ENCODE results near the gene TENM4. TPM values are rescaled to one million over a fixed set of nuclear protein-coding genes. Genes with fewer than 3 reads are reported as not detected.

The TENM4 gene
- total and polyA plus RNA-seq, 10 of the 15 experiments (the other 5 are each of a cell fraction or from before 2014, with no cell fraction given) = 0.03 to 0.12 (median 0.06) TPM; not detected in 7

DNA sequence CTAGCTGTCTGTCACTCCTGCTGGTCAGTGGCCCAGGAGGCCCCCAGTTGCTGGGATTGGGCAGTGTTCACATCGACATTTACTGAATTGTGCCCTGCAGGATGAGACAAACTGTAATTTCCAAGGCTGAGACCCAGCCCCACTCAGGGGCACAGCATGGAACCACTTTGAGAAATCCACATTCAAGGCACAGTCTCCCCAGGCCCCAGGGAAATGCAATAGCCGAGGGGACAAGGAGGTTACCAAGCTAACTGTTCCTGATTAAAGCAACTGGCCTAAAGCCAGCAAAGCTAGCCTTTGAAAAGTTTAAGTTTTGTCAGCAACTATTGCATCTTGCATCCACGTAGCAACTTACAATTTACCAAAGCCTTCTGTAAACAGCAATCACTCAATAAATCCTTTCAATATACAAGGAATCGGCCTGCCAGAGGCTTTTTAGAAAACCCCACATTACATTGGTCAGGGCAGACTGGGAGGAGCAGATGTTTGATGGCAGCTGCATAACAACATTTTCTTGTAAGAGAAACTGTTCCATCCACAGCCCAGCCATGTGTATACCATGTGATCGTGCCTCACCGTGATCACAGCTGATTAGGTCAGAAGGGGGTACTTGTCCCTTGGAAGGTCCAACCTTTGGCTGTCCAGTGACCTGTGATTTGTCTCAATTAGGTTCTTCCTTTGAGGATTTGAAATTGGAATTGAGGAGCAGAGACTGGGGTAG lies 103.9 kb downstream of the TENM4 start:
- H3K4me1 ChIP-seq (ENCODE audit: control insufficient read depth, insufficient read depth, low read length) = no peaks in the 10 kb centered on the region
- no peaks in the 10 kb centered on the region for H4K20me1 ChIP-seq (ENCODE audit: control insufficient read depth, insufficient read depth)
- WGBS (ENCODE audit: insufficient coverage, insufficient replicate concordance, low lambda C conversion rate, missing lambda C conversion rate) = 26% methylated on average over 6 of the region's 6 CpGs
- peaks cover 0 to 6% of the 10 kb centered on the region in 2 experiments; a peak in 1 of 4 replicates for H3K27me3 ChIP-seq (replicated peaks in 1 of 2; ENCODE audit: control insufficient read depth in 2 of 2, insufficient read depth in 2 of 2, low read length in 1 of 2)
- no peaks in the 10 kb centered on the region for H3K9me3 ChIP-seq (replicated peaks; ENCODE audit: control insufficient read depth, insufficient read depth, low read length)
- no peak for TF ChIP-seq POLR2AphosphoS5 (IDR thresholded peaks at IDR 0.05; ENCODE audit: low read length)
- TF ChIP-seq BACH1 (IDR thresholded peaks at IDR 0.05; ENCODE audit: borderline replicate concordance) = no peak
- TF ChIP-seq TAF1 (IDR thresholded peaks at IDR 0.05; ENCODE audit: borderline replicate concordance, low read depth, low read length) = no peak
- no peak for TF ChIP-seq ZNF217 (IDR thresholded peaks at IDR 0.05)
- no peak for TF ChIP-seq ATF7 (IDR thresholded peaks at IDR 0.05; ENCODE audit: low read depth)
- no peak for TF ChIP-seq BMI1 (IDR thresholded peaks at IDR 0.05; ENCODE audit: borderline replicate concordance)
- no peak for TF ChIP-seq RUNX3 (IDR thresholded peaks at IDR 0.05; ENCODE audit: low read length)
- TF ChIP-seq NBN (IDR thresholded peaks at IDR 0.05) = no peak
- SMC1A ChIA-PET (ENCODE audit: uncharacterized antibody, unreplicated experiment) = interaction anchor here (0.7 to 1.5 kb wide), 2 partner anchors 37 to 132 kb away, joined by 3 read pairs; no protein-coding TSS in a partner anchor
- no peak overlapping the region for H2AFZ ChIP-seq (ENCODE audit: control insufficient read depth, low read depth, low read length)
- intact Hi-C loops (cut with micrococcal nuclease; ENCODE audit: unreplicated experiment) = no loop called here
- H3K4me3 ChIP-seq = no peak overlapping the region
- BruUV-seq (replicated peaks) = no TSS peak
- in situ Hi-C loops (cut with MboI) = no loop called here
- no peak for FAIRE-seq
- POLR2A ChIA-PET = no interaction called here
- H3K27ac ChIP-seq (ENCODE audit: control insufficient read depth, insufficient read depth) = no peak overlapping the region
- DNase-seq (ENCODE audit: low read depth, low spot score) = no peak
- H3K36me3 ChIP-seq (ENCODE audit: control insufficient read depth in 2 of 2, insufficient read depth in 2 of 2, low read length in 1 of 2) = no peaks in the 10 kb centered on the region
- RAD21 ChIA-PET (ENCODE audit: unreplicated experiment) = no interaction called here
- H3K4me2 ChIP-seq (ENCODE audit: control insufficient read depth, insufficient read depth) = no peak overlapping the region
- CTCF ChIA-PET = no interaction called here
- ATAC-seq = no peak
- no peaks in the 10 kb centered on the region for H3K79me2 ChIP-seq (ENCODE audit: control insufficient read depth, insufficient read depth, low read length)
- no peak overlapping the region for H3K9ac ChIP-seq (ENCODE audit: control insufficient read depth, insufficient read depth, low read length)

DNA sequence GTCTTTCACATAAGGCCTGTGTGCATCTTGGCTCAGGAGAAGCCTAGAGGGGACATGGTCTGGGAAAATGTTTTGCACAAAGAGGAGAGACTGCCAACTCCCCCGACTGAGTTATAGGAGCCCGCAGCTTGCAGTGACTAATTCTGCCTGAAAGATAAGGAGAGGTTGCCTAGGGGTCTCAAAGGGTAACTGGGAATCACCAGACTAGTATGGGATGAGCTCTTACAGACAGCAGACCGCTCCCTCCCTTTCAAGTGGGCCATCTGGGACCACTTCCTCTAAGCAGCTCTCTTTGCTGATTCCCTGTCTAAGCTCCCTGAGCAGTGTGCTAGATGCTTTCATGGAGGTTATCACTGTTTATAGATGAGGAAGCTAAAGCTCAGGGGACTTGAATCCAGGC lies 105.1 kb downstream of the TENM4 start:
- WGBS (ENCODE audit: insufficient coverage, insufficient replicate concordance, low lambda C conversion rate, missing lambda C conversion rate) = 0% methylated on average over 3 of the region's 3 CpGs
- intact Hi-C loops (cut with micrococcal nuclease; ENCODE audit: unreplicated experiment) (no loop called here), in situ Hi-C loops (cut with MboI) (no loop called here)
- DNase-seq (ENCODE audit: low read depth, low spot score) = no peak
- ChIA-PET CTCF (interaction anchor here (1.4 kb wide), 1 partner anchor 11 kb away, joined by 3 read pairs; no protein-coding TSS in a partner anchor), POLR2A (no interaction called here), SMC1A (ENCODE audit: uncharacterized antibody, unreplicated experiment) (interaction anchor here (0.6 to 1.5 kb wide), 2 partner anchors 25 to 131 kb away, joined by 3 read pairs; no protein-coding TSS in a partner anchor), RAD21 (ENCODE audit: unreplicated experiment) (no interaction called here)
- H3K79me2 ChIP-seq (ENCODE audit: control insufficient read depth, insufficient read depth, low read length) = no peaks in the 10 kb centered on the region
- no peak overlapping the region for H3K9ac ChIP-seq (ENCODE audit: control insufficient read depth, insufficient read depth, low read length)
- H3K27ac ChIP-seq (ENCODE audit: control insufficient read depth, insufficient read depth) = no peak overlapping the region
- H3K4me3 ChIP-seq = no peak overlapping the region
- no peak overlapping the region for H2AFZ ChIP-seq (ENCODE audit: control insufficient read depth, low read depth, low read length)
- ATAC-seq = no peak
- peaks cover 0 to 10% of the 10 kb centered on the region in 2 experiments; a peak in 1 of 4 replicates for H3K27me3 ChIP-seq (replicated peaks in 1 of 2; ENCODE audit: control insufficient read depth in 2 of 2, insufficient read depth in 2 of 2, low read length in 1 of 2)
- no peaks in the 10 kb centered on the region for H3K9me3 ChIP-seq (replicated peaks; ENCODE audit: control insufficient read depth, insufficient read depth, low read length)
- BruUV-seq (replicated peaks) = no TSS peak
- no peak overlapping the region for H3K4me2 ChIP-seq (ENCODE audit: control insufficient read depth, insufficient read depth)
- H3K36me3 ChIP-seq (ENCODE audit: control insufficient read depth in 2 of 2, insufficient read depth in 2 of 2, low read length in 1 of 2) = no peaks in the 10 kb centered on the region
- no peaks in the 10 kb centered on the region for H4K20me1 ChIP-seq (ENCODE audit: control insufficient read depth, insufficient read depth)
- no peaks in the 10 kb centered on the region for H3K4me1 ChIP-seq (ENCODE audit: control insufficient read depth, insufficient read depth, low read length)
- FAIRE-seq = no peak
- TF ChIP-seq EED (IDR thresholded peaks at IDR 0.05; ENCODE audit: low read depth) = no peak
- TF ChIP-seq, protein P1, sequence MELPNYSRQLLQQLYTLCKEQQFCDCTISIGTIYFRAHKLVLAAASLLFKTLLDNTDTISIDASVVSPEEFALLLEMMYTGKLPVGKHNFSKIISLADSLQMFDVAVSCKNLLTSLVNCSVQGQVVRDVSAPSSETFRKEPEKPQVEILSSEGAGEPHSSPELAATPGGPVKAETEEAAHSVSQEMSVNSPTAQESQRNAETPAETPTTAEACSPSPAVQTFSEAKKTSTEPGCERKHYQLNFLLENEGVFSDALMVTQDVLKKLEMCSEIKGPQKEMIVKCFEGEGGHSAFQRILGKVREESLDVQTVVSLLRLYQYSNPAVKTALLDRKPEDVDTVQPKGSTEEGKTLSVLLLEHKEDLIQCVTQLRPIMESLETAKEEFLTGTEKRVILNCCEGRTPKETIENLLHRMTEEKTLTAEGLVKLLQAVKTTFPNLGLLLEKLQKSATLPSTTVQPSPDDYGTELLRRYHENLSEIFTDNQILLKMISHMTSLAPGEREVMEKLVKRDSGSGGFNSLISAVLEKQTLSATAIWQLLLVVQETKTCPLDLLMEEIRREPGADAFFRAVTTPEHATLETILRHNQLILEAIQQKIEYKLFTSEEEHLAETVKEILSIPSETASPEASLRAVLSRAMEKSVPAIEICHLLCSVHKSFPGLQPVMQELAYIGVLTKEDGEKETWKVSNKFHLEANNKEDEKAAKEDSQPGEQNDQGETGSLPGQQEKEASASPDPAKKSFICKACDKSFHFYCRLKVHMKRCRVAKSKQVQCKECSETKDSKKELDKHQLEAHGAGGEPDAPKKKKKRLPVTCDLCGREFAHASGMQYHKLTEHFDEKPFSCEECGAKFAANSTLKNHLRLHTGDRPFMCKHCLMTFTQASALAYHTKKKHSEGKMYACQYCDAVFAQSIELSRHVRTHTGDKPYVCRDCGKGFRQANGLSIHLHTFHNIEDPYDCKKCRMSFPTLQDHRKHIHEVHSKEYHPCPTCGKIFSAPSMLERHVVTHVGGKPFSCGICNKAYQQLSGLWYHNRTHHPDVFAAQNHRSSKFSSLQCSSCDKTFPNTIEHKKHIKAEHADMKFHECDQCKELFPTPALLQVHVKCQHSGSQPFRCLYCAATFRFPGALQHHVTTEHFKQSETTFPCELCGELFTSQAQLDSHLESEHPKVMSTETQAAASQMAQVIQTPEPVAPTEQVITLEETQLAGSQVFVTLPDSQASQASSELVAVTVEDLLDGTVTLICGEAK (IDR thresholded peaks at IDR 0.05; ENCODE audit: borderline replicate concordance) = no peak
- TF ChIP-seq EGR1 (IDR thresholded peaks at IDR 0.05; ENCODE audit: borderline replicate concordance in 1 of 2, low read depth in 2 of 2, low read length in 2 of 2) = no peak
